ENCODE measurements around the gene ATP5MK. TPM values are rescaled to one million over a fixed set of nuclear protein-coding genes. Genes with fewer than 3 reads are reported as not detected.

The ATP5MK gene
- total RNA-seq, 2 experiments from 2014 or later: 404 to 425 TPM

DNA sequence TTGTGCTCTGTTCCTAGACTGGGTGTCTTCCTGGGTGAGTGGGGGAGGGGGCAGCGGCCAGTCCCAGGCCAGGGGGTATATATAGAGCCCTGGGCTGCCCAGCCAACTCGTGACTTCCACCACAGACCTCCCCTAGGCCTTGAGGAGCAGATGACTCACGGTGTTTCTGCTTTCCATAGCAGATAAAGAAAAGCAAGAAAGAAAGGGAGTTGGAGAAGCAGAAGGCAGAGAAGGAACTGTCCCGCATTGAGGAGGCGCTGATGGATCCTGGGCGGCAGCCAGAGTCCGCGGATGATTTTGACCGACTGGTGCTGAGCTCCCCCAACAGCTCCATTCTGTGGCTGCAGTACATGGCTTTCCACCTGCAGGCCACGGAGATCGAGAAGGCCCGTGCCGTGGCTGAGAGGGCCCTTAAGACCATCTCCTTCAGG is 45.8 kb upstream of the ATP5MK start:
- H3K27me3 Mint-ChIP-seq: no peaks in the 10 kb centered on the region
- ATAC-seq: no peak
- no peaks in the 10 kb centered on the region for H3K4me1 Mint-ChIP-seq (ENCODE audit: low read depth)
- POLR2A ChIA-PET: interaction anchor here (0.8 kb wide), 2 partner anchors 10 to 74 kb away, joined by 3 read pairs; partner anchors contain the start of genes CALHM2 and TAF5
- no peak overlapping the region for H3K4me3 Mint-ChIP-seq
- TF ChIP-seq, protein P1, sequence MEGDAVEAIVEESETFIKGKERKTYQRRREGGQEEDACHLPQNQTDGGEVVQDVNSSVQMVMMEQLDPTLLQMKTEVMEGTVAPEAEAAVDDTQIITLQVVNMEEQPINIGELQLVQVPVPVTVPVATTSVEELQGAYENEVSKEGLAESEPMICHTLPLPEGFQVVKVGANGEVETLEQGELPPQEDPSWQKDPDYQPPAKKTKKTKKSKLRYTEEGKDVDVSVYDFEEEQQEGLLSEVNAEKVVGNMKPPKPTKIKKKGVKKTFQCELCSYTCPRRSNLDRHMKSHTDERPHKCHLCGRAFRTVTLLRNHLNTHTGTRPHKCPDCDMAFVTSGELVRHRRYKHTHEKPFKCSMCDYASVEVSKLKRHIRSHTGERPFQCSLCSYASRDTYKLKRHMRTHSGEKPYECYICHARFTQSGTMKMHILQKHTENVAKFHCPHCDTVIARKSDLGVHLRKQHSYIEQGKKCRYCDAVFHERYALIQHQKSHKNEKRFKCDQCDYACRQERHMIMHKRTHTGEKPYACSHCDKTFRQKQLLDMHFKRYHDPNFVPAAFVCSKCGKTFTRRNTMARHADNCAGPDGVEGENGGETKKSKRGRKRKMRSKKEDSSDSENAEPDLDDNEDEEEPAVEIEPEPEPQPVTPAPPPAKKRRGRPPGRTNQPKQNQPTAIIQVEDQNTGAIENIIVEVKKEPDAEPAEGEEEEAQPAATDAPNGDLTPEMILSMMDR (IDR thresholded peaks at IDR 0.05): no peak
- CTCF ChIA-PET: interaction anchor here (1.2 to 1.6 kb wide), 3 partner anchors 10 to 51 kb away, joined by 4 to 6 read pairs (median 4); partner anchors contain the start of gene NEURL1
- H3K36me3 Mint-ChIP-seq (ENCODE audit: low read depth): peaks cover 66% of the 10 kb centered on the region
- no peaks in the 10 kb centered on the region for H3K9me3 Mint-ChIP-seq
- intact Hi-C loops (cut with micrococcal nuclease): no loop called here
- H3K27ac Mint-ChIP-seq: no peak overlapping the region
- no peak for DNase-seq

- no peak for ATAC-seq
Observed at GRCh38 chr10:103441611-103442010, 45.3 kb upstream of the ATP5MK start.

GRCh38 chr10:103441206-103441605 is 44.9 kb upstream of the ATP5MK start:
- Mint-ChIP-seq H3K27me3 (no peaks in the 10 kb centered on the region), H3K36me3 (ENCODE audit: low read depth) (peaks cover 62% of the 10 kb centered on the region), H3K4me1 (ENCODE audit: low read depth) (no peaks in the 10 kb centered on the region), H3K27ac (no peak overlapping the region), H3K9me3 (no peaks in the 10 kb centered on the region), H3K4me3 (no peak overlapping the region)
- ChIA-PET CTCF (no interaction called here), POLR2A (interaction anchor here (0.5 kb wide), 1 partner anchor 107 kb away, joined by 3 read pairs; no protein-coding TSS in a partner anchor)
- DNase-seq (no peak), ATAC-seq (no peak)
- TF ChIP-seq, protein P1 (IDR thresholded peaks at IDR 0.05): no peak
- intact Hi-C loops (cut with micrococcal nuclease): no loop called here

More at GRCh38 chr10:103441611-103442010, 45.3 kb upstream of the ATP5MK start:
- no peaks in the 10 kb centered on the region for H3K9me3 Mint-ChIP-seq
- DNase-seq: no peak
- CTCF ChIA-PET: no interaction called here
- TF ChIP-seq, protein P1 (IDR thresholded peaks at IDR 0.05): no peak
- no peaks in the 10 kb centered on the region for H3K27me3 Mint-ChIP-seq
- POLR2A ChIA-PET: interaction anchor here (0.5 kb wide), 1 partner anchor 108 kb away, joined by 3 read pairs; no protein-coding TSS in a partner anchor
- H3K27ac Mint-ChIP-seq: no peak overlapping the region
- H3K4me1 Mint-ChIP-seq (ENCODE audit: low read depth): no peaks in the 10 kb centered on the region
- no peak overlapping the region for H3K4me3 Mint-ChIP-seq
- intact Hi-C loops (cut with micrococcal nuclease): no loop called here
- peaks cover 63% of the 10 kb centered on the region for H3K36me3 Mint-ChIP-seq (ENCODE audit: low read depth)

- no peak overlapping the region for H3K27ac Mint-ChIP-seq
- H3K4me1 Mint-ChIP-seq (ENCODE audit: low read depth): no peaks in the 10 kb centered on the region
- no peaks in the 10 kb centered on the region for H3K27me3 Mint-ChIP-seq
- H3K4me3 Mint-ChIP-seq: no peak overlapping the region
- no peak for ATAC-seq
- DNase-seq: no peak
- POLR2A ChIA-PET: interaction anchor here (0.7 kb wide), 1 partner anchor 11 kb away, joined by 3 read pairs; no protein-coding TSS in a partner anchor
- TF ChIP-seq, protein P1 (IDR thresholded peaks at IDR 0.05): no peak
- CTCF ChIA-PET: interaction anchor here (1.0 kb wide), 1 partner anchor 35 kb away, joined by 3 read pairs; no protein-coding TSS in a partner anchor
- intact Hi-C loops (cut with micrococcal nuclease): no loop called here
- H3K36me3 Mint-ChIP-seq (ENCODE audit: low read depth): peaks cover 61% of the 10 kb centered on the region
- no peaks in the 10 kb centered on the region for H3K9me3 Mint-ChIP-seq
Observed at GRCh38 chr10:103440416-103440815, 44.1 kb upstream of the ATP5MK start.

GRCh38 chr10:103439776-103440175 is 43.5 kb upstream of the ATP5MK start:
- Mint-ChIP-seq H3K9me3 (no peaks in the 10 kb centered on the region), H3K4me1 (ENCODE audit: low read depth) (no peaks in the 10 kb centered on the region), H3K27me3 (no peaks in the 10 kb centered on the region), H3K27ac (no peak overlapping the region), H3K36me3 (ENCODE audit: low read depth) (peaks cover 57% of the 10 kb centered on the region), H3K4me3 (no peak overlapping the region)
- ChIA-PET POLR2A (interaction anchor here (0.7 kb wide), 1 partner anchor 12 kb away, joined by 3 read pairs; no protein-coding TSS in a partner anchor), CTCF (interaction anchor here (1.0 kb wide), 1 partner anchor 36 kb away, joined by 3 read pairs; no protein-coding TSS in a partner anchor)
- TF ChIP-seq, protein P1 (IDR thresholded peaks at IDR 0.05): no peak
- intact Hi-C loops (cut with micrococcal nuclease): no loop called here
- ATAC-seq (no peak), DNase-seq (no peak)
